ENCODE results near the gene CORO2B. TPM values are rescaled to one million over a fixed set of nuclear protein-coding genes. Genes with fewer than 3 reads are reported as not detected.

Gene CORO2B
- total RNA-seq, 4 donors from 2014 or later, result 0.80 to 4.5 (median 2.3) TPM

- 1 to 3% methylated on average over 53 of the region's 54 CpGs for WGBS, 2 donors
Measured at GRCh38 chr15:68559345-68560310, 19.2 kb upstream of the CORO2B start.

GRCh38 chr15:68560501-68561113 lies 18.2 kb upstream of the CORO2B start:
- intact Hi-C loops (cut with DNase I; ENCODE audit: low total_unique reads), result loop anchor here (2.0 kb wide), 1 partner anchor 116 kb away; no protein-coding TSS in a partner anchor
- 67 to 76% methylated on average over 13 of the region's 13 CpGs for WGBS, 2 donors

More at GRCh38 chr15:68559345-68560310, 19.2 kb upstream of the CORO2B start:
- peak; percentile 63 to 94 for DNase-seq (ENCODE audit: low spot score in 2 of 2)
- TF ChIP-seq POLR2A (IDR thresholded peaks at IDR 0.05) (no peak), CTCF (IDR thresholded peaks at IDR 0.05) (peak in 1 of 3 donors; percentile 94)
- H3K4me3 ChIP-seq (ENCODE audit: low read depth, poor library complexity, severe bottlenecking), result no peak overlapping the region
- intact Hi-C loops (cut with DNase I; ENCODE audit: low total_unique reads), result loop anchor here (2.0 to 10.0 kb wide), 3 partner anchors 117 to 305 kb away; no protein-coding TSS in a partner anchor

GRCh38 chr15:68561171-68561900 lies 17.5 kb upstream of the CORO2B start:
- DNase-seq (ENCODE audit: low spot score in 2 of 2), result peak in 1 of 2 donors; percentile 81
- no peak overlapping the region for H3K4me3 ChIP-seq (ENCODE audit: low read depth, poor library complexity, severe bottlenecking)
- intact Hi-C loops (cut with DNase I; ENCODE audit: low total_unique reads), result loop anchor here (2.0 kb wide), 1 partner anchor 115 kb away; no protein-coding TSS in a partner anchor
- TF ChIP-seq POLR2A (IDR thresholded peaks at IDR 0.05), result no peak
- WGBS, 2 donors, result 81 to 85% methylated on average over 15 of the region's 15 CpGs

More at GRCh38 chr15:68560501-68561113, 18.2 kb upstream of the CORO2B start:
- no peak overlapping the region for H3K4me3 ChIP-seq (ENCODE audit: low read depth, poor library complexity, severe bottlenecking)
- DNase-seq (ENCODE audit: low spot score in 2 of 2), result peak in 1 of 2 donors; percentile 75
- TF ChIP-seq POLR2A (IDR thresholded peaks at IDR 0.05) (no peak), CTCF (IDR thresholded peaks at IDR 0.05) (no peak)

GRCh38 chr15:68561901-68562300 lies 16.9 kb upstream of the CORO2B start:
- WGBS, 2 donors, result 61 to 73% methylated on average over 3 of the region's 3 CpGs
- peak in 1 of 2 donors; percentile 79 for DNase-seq (ENCODE audit: low spot score in 2 of 2)
- TF ChIP-seq CTCF (IDR thresholded peaks at IDR 0.05) (no peak), POLR2A (IDR thresholded peaks at IDR 0.05) (no peak)
- H3K4me3 ChIP-seq (ENCODE audit: low read depth, poor library complexity, severe bottlenecking), result no peak overlapping the region
- intact Hi-C loops (cut with DNase I; ENCODE audit: low total_unique reads), result loop anchor here (2.0 kb wide), 1 partner anchor 115 kb away; no protein-coding TSS in a partner anchor

- intact Hi-C loops (cut with DNase I; ENCODE audit: low total_unique reads), result no loop called here
- TF ChIP-seq POLR2A (IDR thresholded peaks at IDR 0.05) (no peak), CTCF (IDR thresholded peaks at IDR 0.05) (no peak)
- peak in 1 of 2 donors; percentile 37 for DNase-seq (ENCODE audit: low spot score in 2 of 2)
- 95 to 98% methylated on average over 5 of the region's 5 CpGs for WGBS, 2 donors
- H3K4me3 ChIP-seq (ENCODE audit: low read depth, poor library complexity, severe bottlenecking), result no peak overlapping the region
Measured at GRCh38 chr15:68564173-68564572, 14.6 kb upstream of the CORO2B start.
